ENCODE data around the gene CAPN12.

The CAPN12 gene

DNA sequence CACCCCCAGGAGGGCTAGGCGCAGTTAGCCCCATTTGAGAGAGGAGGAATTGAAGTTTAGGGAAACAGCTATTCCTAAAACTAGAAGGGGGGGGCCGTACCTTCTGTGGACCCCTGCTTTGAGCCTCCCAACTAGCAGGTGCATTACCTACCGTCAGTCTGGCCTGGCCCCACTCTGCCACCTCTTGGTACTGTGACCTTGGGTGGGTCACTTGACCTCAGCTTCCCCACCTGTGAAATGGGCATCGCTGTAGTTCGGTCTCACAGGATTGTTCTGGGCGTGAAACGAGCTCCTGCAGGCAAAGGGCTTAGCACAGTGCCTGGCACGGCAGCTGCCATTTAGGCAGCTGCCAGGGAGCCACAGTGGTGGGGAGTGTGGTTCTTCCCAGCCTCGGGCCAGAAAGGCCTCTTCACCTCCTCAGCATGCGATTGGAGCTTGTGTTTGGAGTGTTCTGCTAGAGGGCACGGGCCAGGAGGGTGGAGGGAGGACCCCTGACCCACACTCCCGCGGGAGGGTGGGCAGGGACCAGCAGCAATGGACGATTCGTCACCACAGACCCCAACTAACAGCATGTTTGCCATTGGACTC lies 32.0 kb downstream of the CAPN12 start:
- in situ Hi-C loops (cut with MboI; ENCODE audit: low sequenced_read_pairs) = no loop called here

DNA sequence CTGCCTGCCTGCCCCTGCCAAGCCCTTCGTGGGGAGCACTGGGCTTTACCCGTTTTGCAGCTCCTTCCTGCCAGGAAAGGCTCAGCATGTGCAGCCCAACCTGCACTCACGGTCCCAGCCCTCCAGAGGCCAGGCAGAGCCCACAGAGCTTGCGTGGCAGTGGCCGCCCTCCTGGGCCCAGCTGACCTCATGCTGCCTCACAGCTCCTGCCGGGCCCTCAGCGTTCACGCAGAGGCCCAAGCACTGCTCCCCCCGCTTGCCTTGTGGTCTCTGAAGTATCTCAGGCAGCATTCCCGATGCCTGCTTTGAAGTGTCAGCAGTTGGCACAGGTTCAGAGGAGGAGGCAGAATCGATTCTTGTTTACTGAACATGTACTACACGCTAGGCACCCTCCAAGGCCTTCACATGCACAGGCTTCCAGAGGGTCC lies 32.5 kb downstream of the CAPN12 start:
- in situ Hi-C loops (cut with MboI; ENCODE audit: low sequenced_read_pairs) = no loop called here

DNA sequence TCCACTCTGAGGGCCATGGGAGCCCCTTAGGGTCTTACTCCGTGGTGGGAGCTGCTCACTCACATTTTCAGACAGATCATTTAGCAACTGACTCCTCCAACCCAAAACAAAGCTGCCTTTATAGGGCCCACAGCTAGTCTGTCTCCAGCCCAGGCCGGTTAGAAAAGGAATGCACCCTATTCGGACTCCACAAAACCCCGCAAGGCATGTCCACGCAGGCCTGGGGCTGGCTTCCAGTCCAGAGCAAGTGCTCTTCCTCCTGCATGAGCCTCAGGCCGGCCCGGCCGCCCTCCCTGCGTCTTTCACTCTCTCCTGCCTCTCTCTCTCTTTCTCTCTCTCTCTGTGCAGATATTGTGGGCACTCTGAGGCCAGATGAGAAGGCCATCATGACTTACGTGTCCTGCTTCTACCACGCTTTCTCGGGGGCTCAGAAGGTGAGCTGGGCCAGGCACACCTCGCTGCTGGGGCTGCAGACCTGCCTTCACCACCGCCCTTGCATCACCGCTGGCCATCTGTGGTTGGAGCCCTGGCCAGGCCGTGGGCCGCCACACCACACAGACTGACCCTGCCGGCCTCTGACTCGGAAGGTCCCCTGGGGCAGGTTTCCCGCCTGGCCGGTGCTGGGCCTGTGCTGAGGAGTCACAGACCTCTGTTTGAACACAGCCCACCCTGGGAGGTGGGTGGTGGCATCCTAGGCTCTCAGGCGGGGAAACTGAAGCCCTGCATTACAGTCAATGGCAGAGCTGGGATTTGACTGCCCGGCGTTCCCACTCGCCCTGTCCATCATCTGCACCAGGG lies 33.1 kb downstream of the CAPN12 start:
- in situ Hi-C loops (cut with MboI; ENCODE audit: low sequenced_read_pairs) = no loop called here

DNA sequence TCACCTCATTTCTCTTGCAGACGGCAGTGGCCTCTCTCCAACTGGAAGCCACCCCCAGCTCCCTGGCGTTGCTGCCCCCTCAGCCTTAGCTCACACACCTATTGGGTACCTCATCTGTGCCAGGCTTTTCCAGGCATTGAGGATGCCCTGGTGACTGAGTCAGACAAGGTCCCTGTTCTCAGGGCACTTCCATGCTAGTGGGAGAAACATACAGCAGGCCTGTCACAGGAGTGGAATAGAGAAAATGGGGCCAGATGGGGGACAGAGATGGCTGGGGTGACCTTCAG lies 33.9 kb downstream of the CAPN12 start:
- in situ Hi-C loops (cut with MboI; ENCODE audit: low sequenced_read_pairs) = no loop called here

DNA sequence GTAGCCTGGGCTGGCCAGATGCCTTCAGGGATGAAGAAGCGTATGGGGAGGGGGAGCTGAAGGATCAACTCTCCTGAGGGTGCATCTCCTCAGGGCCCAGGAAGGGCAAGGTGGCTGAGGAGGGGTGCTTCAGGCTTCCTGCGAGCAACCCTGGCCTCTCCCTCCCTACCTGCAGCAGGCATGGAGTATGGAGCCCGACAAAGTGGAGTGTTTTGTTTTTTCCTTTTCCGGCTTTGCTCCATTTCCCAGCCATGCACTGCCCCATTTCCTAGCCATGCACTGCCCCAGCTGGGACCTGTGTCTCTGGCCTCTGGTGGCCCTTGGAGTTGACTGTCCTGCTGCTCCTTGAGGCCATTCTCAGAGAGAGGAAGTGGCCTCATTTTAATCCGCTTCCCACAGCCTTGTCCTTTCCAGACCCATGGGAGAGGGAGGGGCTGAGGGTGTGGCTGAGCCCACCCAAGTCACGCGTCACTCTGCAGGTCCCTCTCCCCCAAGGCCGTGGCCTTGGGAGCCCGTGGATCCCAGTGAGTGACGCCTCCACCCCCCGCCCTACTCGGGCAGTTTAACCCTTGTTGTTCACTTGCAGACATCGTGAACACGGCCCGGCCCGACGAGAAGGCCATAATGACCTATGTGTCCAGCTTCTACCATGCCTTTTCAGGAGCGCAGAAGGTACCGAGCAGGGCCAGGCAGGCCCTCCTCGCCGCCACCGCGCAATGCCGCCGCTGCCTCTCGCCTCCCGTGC lies 34.4 kb downstream of the CAPN12 start:
- in situ Hi-C loops (cut with MboI; ENCODE audit: low sequenced_read_pairs) = no loop called here

DNA sequence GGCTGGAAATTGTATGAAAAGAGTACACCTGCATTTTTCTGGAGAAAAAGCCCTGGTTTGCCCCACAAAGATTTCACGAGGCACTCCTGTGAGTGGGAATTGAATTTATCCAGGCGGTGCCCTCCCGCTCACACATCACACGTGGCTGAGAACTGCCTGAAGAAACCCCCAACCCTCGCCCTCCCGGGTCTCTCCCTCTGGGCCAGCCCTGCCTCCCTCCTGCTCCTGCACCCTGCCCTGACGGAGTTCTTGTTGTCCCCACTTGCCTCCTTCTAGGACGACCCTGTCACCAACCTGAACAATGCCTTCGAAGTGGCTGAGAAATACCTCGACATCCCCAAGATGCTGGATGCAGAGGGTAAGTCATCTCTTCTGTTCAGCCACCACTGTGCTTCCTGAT lies 35.2 kb downstream of the CAPN12 start:
- in situ Hi-C loops (cut with MboI; ENCODE audit: low sequenced_read_pairs) = no loop called here

DNA sequence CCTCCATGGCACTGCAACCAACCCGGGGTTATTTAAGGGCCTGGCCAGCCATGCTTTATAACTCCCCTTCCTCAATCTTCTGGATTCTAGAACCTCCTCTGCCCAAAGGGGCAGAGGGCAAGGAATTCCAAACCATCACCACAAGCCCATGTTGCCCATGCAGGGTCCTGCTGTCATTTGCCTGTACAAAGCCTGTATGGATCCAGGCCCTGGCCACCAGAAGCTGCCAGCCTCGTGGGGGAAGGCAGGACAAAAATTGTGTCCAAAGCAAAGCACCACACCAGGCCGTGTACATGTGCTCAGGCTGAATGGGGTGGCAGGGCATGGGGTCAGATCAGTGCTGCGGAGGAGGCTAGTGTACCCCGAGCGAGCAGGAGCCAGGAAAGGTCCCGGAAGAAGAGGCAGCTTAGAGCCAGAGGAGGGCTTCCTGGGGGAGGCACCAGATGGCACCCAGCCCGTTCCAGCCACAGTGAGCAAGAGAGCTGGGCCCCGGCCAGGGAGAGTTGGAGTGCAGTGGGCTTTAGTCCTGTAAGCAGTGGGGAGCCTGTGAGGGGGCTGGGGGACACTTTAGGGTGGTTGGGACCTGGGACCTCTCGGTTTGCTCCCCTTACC lies 35.8 kb downstream of the CAPN12 start:
- in situ Hi-C loops (cut with MboI; ENCODE audit: low sequenced_read_pairs) = no loop called here

DNA sequence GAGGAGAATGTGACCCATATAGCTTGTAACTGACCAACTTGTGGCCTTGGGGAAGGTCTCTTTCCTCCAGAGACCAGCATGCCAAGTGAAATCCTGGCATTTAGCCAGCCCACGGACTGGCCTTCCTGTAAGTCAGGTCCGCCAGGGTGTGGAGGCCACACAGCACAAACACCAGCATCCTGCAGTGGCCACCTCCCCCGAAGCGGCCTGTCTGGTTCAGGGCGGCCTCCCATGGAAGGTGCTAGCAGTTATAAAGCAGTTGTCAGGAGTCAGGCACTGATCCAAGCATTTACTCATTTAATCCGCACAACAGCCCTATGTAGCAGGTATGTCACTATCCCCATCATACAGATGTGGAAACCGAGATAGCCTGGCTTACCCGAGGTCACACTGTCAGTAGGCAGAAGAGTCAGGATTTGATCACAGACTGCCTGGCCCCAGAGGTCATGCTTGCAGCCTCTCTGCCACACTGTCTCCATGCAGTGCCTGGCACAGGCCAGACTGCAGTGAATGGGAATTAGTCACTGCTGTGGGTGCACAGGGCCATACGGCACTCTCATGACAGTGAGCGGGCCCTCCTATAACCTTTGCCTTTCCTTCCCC lies 36.7 kb downstream of the CAPN12 start:
- in situ Hi-C loops (cut with MboI; ENCODE audit: low sequenced_read_pairs) = no loop called here

DNA sequence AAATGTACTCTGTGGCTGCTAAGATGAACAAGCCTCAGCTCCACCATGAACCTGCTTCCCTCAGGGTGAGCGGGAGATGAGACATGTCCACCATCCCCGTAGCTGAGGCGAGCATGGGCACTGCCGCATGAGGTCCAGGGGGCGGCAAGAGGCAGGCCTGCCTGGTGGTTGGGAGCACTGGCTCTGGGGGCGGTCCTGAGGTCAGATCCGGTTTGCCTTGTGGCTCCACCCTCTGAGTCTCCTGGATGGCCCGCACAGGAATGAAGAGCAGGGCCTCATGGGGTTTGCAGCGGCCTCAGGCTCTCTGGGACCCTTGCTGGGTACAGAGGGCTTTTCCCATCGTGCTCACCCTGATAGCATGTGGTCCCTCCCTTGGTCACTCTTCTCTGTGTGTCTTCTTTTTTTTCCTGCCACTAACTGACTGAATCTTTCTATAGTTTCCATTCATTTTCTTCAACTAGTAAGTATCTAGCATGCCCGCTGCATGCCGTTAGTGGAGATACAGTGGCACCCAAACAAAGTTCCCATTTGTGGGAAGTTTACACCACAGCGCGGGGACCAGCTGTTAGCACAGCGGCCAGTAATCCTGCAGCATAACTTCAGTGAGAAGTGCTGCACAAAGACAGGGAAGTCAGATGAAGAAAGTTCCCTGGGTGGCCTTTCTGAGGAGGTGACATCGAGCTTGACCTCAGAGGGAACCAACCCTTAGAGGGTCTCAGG lies 37.3 kb downstream of the CAPN12 start:
- in situ Hi-C loops (cut with MboI; ENCODE audit: low sequenced_read_pairs) = no loop called here

DNA sequence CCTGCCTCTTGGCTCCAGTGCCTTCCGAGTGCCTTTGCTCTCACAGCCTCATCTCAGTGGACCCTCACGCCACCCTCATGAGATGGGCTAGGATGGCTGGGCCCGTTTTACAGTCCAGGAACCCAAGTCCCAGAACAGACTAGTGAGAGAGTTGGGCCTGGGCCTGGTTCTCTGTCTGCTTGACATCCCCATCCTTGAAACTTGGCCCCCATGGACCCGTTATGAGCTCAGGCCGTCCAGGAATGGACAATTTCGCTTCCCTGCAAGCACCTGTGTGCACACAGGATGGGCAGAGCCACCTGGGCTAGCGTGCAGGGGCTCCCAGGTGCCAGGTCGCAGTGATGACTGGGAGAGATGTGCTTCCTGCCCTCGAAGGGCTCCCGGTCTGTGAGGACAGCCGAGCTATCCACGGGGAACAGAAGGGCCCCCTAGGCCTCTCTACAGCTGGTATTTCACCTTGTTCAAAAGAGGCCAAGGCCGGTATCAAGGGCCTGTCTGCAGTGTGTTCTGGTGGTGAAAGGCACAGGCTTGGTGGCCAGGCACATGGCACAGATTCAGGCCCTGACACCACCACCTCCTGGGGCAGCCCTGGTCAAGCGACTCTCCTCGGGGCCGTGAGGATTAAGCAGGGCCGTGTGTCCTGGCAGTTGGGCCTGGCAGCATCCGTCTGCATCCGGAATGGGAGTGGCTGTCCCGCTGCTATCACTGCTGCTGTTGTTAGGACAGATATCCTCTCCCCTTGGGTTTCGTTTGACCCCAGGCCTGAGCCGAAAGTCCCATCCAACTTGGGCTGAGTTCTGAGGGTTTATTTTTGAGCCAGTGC lies 38.9 kb downstream of the CAPN12 start:
- in situ Hi-C loops (cut with MboI; ENCODE audit: low sequenced_read_pairs) = no loop called here

DNA sequence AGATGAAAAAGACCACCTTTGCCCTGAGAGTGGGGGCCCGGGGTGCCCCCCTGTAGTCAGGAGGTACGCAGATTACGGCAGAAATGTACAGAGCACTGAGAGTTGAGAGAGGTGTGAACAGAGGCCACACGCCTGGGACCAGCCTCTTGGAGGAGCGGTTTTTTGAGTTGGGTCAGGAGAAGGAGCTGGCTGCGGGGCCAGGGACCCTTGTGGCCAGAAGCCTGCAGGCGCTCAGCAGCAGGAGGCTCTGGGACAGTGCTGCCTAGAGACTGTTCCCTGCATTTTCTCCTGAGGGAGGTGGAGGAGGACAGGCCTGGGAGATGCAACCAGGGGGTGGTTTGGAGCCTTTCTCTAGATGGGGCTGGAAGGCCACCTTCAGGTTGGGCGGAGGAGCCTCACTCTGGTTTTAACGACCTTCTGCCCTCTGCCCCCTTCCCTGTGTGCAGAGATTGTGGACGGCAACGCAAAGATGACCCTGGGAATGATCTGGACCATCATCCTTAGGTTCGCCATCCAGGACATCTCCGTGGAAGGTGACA lies 39.7 kb downstream of the CAPN12 start:
- in situ Hi-C loops (cut with MboI; ENCODE audit: low sequenced_read_pairs) = no loop called here

DNA sequence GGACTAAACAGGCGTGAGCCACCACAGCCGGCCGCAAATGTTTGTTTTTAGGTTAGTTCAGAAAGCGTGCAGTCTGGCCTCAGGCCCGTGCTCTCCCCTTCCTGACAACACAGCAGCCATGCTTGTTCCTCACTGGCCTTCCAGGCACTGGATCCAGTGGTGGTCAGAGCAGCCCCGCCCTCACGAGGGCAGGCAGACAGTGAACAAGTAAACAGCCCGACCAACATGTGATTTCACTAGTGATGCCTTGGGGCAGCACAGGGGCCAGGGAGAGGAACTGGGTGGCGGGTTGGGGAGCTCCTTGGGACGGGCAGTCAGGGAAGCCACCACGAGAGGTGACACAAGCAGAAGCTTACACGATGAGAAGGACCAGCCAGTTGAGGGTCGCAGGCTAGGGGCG lies 40.8 kb downstream of the CAPN12 start:
- in situ Hi-C loops (cut with MboI; ENCODE audit: low sequenced_read_pairs) = no loop called here

DNA sequence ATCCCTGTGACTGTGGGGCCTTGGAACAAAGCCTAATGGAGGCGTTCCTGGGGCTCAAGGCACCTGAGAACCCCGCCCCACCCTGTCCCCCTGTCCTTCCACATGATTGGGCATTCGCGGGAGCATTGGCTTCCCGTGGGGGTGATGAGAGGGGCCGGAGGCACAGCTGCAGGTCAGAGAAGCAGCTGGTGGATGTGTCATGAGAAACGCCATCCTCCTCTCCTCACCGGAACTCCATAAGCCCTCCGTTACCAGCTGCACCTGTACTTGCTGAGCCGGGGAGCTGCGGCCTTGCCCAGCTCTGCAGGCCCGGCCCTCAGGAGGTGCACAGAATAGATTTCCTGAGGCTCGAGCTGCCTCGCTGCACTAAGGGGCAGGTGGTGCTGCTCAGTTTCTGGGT lies 42.0 kb downstream of the CAPN12 start:
- in situ Hi-C loops (cut with MboI; ENCODE audit: low sequenced_read_pairs) = no loop called here

DNA sequence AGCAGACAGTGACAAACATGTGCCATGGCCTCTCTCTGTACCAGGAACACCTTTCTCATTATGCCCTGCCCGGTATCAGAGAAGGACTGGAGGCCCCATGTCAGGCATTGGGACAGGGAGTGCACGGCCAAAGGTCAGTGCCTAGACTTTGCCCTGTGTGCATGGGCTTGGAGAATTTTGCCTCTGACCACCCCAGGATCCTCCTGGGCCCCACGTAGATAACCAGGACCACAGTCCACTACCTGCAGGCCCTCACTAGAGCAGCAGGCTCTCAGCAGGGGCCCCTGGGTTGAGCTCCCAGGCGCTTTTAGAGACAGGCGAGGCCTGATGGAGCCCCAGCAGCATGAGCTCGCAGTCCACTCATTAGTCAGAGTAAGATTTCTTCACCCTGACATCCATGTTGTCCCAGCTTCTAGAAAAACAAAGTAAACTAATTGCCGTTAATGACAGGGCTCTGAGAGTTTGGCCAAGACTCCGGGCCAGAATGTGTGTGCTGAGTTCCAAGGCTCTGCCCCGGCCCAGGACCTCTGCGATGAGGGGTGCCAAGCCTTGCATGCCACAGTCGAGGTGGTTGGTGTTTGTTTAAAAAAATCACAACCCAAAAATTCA lies 42.7 kb downstream of the CAPN12 start:
- in situ Hi-C loops (cut with MboI; ENCODE audit: low sequenced_read_pairs) = no loop called here

DNA sequence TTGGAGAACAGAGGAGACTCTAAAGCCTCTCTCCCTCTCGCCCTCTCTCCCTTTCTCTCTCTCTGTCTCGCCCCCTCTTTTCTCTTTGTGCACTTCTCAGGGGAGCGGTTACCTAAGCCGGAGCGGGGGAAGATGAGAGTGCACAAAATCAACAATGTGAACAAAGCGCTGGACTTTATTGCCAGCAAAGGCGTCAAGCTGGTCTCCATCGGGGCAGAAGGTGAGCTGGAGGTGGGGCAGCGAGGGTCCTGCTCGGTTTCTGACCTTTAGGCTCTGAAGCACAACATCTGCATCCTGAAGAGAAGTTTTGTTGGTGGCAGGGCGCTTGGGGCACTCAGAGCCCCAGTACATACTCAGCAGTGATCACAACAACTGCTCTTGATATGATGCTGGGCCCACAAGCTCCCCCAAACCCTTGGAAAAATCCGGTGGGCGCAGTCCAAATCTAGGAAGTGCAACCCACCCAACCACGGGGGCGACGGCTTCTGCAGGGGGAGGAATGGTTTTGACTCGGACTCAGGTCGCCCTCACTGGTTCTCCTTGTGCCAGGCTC lies 43.3 kb downstream of the CAPN12 start:
- in situ Hi-C loops (cut with MboI; ENCODE audit: low sequenced_read_pairs) = no loop called here

DNA sequence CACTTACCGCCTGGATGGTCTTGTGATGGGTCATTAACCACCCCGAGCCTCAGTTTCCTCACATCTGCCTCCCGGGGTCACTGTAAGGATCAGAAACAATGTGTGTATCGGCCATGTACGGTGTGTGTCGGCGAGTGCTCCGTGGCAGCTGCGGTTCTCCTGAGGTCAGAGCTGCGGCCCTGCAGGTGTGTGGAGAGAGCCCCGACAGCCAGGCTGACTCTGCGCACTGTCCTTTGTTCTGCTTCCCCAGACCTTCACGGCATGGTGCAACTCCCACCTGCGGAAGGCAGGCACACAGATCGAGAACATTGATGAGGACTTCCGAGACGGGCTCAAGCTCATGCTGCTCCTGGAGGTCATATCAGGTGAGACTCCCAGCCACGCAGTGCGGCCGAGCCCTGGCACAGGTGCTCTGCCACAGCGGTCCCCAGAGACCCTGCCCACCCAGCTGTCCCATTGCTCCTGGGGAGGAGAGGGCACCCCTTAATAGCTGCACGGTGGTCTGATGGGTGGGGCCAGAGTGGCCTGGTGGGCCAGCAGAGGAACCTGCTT lies 43.8 kb downstream of the CAPN12 start:
- in situ Hi-C loops (cut with MboI; ENCODE audit: low sequenced_read_pairs) = no loop called here

DNA sequence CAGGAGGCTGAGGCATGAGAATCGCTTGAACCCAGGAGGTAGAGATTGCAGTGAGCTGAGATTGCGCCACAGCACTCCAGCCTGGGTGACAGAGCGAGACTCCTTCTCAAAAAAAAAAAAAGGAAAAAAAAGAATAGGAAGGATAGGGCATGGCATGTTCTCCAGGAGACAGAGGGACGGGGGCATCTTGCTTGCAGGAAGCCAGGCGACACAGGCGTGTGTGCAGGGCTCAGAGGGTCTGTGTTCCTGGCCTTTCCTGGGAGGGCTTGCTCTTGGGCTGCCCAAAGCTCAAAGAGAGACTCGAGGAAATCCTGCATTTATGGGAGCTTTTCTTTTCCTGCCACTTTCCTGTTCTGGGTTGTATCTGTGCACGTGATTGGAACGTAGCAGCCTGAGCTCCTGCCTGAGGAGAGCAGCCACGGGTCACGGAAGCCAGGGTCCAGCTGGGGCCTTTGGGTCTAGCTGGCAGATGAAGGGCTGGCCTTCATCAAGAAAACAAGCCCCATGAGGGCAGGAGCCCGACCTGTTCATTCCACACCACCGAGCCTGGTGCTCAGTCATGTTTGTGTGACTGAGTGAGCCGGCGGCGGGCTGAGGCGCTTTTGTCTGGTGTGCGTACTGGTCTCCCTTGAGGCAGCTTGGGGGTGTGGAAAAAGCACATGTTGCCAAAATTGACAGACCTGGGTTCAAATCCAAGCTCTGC lies 44.5 kb downstream of the CAPN12 start:
- in situ Hi-C loops (cut with MboI; ENCODE audit: low sequenced_read_pairs) = no loop called here

DNA sequence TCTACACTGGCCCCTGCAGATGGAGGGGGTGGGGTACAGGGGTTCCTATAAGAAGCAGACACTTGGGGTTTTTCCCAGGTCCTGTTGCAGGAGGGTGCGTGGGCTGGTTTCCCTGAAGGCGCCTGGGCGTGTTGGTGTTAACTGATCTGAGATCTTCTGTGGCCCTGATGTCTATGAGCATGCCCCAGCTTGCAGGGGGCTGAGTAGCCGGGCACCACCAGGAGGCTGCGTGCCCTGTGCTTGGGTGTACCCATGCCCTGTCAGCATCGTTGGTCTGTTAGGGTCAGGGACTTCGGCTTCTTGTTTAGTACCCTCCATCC lies 45.3 kb downstream of the CAPN12 start:
- in situ Hi-C loops (cut with MboI; ENCODE audit: low sequenced_read_pairs) = no loop called here
